HS-5 (cell line): Measurements from ENCODE around the gene SORL1.
A peak's percentile ranks its signal among the peaks of the same experiment; 100 is the strongest.

Experiments used
- DNase-seq: peaks from one replicate; pipeline ENCODE4 v3.0.0-alpha.2; 2012; ENCODE audit warnings: low read depth

SORL1 gene

DNA sequence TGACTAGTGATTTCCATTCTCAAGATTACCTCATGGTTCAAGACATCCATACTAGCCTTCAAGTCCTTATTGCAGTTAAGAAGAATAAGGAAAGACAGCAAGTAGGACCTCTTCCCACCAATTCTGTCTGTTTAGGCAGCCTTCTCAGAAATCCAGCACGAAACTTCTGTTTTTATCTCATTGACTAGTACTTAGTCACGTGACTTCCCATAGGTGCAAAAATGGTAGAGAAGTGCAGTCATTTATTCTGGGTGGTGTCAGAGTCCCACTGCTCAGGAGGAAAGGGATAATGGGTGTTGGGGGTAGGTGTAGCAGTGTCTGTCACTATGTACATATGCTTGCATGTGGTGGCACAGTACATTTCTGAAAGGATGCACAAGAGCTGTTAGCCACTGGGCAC is 58.3 kb downstream of the SORL1 start:
- no peak for DNase-seq

- no peak for DNase-seq
These were observed 60.7 kb downstream of the SORL1 start for GRCh38 chr11:121512468-121513465.

- no peak for DNase-seq
These were observed 61.7 kb downstream of the SORL1 start for GRCh38 chr11:121513807-121514206.

GRCh38 chr11:121514432-121515334 is 62.6 kb downstream of the SORL1 start:
- no peak for DNase-seq

DNA sequence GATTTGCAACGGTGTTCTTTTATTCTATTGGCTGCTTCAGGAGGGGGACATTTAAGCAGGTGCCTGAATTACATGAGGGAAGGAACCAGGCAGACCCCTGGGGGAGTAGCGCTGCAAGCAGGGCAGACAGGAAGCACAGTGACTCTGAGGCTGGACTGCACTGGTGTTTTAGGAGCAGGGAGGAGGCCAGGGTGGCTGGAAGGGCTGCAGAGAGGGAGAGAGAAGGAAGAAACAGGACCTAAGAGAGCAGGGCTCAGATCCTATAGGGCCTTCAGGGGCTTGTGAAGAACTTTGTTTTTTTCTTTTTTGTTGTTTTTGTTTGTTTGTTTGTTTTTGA is 63.2 kb downstream of the SORL1 start:
- no peak for DNase-seq

GRCh38 chr11:121517996-121518395 is 65.9 kb downstream of the SORL1 start:
- no peak for DNase-seq

GRCh38 chr11:121520243-121521144 is 68.4 kb downstream of the SORL1 start:
- DNase-seq: peak; percentile 68

GRCh38 chr11:121521145-121522042 is 69.3 kb downstream of the SORL1 start:
- DNase-seq: no peak

GRCh38 chr11:121522043-121522941 is 70.2 kb downstream of the SORL1 start:
- DNase-seq: no peak

DNA sequence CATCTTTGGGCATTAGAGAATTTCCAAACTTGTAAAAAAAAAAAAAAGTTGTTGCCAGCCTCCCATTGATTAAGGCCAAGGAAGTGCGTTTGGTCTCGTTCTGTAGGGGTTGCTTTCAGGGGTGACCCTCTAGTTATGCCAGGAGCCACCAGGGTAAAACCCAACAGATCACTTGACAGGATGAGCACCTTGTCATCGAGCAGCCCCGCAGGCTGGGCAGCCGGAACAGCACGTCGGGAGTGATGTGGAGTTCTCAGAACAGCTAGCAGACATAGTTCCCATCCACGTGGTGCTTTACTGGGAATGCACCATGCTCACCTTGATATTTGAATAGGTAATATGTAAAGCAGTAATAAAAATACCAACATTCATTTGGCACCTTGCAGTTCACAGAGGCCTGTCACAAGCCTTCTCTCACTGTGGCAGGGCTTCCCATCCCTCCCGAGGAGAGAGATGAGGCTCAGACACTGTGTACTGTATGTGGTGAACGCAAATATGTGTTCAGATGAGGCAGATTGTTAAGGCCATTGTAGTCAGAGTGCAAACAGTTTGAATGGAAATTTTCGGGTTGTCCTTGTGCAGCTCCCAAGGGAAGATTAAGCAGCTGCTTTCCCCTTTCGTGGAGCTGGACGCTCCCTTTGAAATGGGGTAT is 71.6 kb downstream of the SORL1 start:
- no peak for DNase-seq

DNA sequence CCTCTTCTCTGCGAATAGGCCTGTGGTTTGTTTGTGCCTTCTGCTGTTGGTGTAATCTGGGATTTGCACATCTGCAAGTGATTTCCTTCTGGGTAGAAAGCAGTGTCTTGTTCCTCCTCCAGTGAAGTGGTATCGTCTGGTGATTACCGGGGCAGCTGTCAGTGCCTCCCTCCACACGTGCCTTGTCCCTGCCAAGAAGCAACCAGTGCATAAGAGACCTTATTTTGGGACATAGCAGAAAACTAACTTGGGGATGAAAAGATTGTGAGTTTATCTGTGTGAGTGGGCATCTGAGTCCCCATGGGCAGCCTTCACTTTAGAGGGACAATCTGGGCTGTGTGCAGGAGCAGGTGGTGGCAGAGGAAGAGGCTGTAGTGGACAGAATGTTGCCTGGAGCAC is 72.1 kb downstream of the SORL1 start:
- DNase-seq: no peak

DNA sequence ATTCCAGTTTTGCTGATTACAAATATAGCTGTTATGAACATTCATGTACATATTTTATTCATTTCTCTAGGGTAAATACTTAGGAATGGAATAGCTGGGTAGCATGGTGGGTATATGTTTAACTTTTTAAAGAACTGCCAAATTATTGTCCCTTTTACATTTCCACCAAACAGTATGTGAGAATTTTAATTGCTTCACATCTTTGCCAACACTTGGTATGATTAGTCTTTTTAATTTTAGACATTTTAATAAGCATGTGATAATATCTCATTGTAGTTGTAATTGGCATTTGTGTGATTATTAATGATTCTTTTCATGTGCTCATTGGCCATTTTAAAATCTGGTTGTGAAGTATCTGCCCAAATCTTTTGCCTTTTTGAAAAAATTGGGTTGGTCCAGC is 73.3 kb downstream of the SORL1 start:
- no peak for DNase-seq

DNA sequence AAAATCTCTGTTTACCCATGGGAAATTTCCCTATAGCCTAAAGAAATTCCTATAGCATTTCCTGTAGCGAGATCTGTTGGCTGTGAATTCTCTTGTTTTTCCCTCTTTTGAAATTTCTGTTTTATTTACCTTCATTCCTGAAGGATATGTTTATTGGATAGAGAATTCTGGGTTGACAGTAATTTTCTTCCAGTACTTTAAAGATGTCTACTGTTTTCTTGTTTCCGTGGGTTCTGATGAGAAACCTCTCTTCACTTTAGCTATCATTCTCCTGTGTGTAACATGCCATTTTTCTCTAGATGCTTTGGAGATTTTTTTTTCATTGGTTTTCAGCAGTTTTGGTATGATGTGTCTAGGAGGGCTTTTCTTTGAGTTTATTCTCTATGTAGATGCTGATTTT is 78.1 kb downstream of the SORL1 start:
- no peak for DNase-seq

DNA sequence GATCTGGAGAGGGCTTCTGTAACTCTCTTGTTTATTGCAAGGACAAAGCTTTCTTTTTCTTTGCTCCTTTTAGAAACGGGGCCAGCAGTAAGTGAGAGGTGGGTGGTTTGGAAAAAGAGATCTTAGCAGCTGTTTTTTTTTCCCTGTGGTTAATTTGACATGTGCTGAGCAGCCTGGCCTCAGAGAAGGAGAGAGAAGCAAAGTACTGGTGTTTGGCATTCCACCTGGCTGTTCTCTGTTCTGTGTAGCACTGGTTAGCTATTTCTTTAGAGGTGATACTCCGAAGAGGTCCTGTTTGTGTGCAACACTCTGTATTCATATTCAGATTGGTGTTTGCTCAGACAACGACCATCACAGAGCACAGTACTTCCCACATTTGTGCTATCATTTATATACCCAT is 81.5 kb downstream of the SORL1 start:
- DNase-seq: no peak

GRCh38 chr11:121534131-121535093 is 82.3 kb downstream of the SORL1 start:
- DNase-seq: no peak

DNA sequence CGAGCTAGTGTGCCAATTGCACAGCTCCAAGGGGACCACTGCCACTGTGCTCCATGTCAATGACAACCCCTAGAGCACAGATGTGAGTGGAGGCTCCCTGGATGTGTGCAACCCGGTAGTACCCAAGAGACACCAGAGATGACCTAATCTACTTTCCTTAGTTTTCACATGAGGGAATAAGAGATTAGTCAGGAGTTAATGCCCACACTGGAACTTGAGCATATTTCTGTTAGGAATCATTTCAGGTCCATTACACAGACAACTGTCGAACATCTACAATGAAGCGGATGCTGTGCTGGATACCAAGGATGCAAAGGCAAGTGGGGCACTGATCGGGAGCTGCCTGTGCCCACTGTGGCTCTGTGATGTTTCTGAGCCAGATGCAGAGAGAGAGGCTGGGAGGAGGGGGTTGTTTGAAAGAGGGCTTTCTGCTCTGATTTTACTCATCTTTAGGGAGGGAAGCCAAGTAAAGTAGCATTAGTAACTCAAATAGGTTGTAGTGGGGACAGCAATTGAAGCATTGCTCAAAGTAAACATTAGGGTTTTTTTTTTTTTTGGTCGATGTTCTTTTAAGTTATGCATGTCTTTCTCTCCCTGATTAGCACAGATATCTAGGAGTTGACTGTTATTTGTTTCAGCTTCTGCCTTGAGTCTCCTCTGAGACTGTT is 83.1 kb downstream of the SORL1 start:
- peak; percentile 25 for DNase-seq

- no peak for DNase-seq
These were observed 84.0 kb downstream of the SORL1 start for GRCh38 chr11:121536126-121536525.
